Smooth muscle cell (in vitro differentiated cells): ENCODE data around the gene SBF2. TPM values are rescaled to one million over a fixed set of nuclear protein-coding genes. Genes with fewer than 3 reads are reported as not detected.

Source experiments
- DNase-seq: peaks from one replicate; lab custom pipeline; 2025; ENCODE audit not compliant: unreplicated experiment; lab: John Stamatoyannopoulos, UW
- H2AFZ ChIP-seq: fragments of 200-600 bp; sonication (generic); 2 replicates; pipeline ENCODE4 v1.6.0; 2016; ENCODE audit warnings: antibody characterized with exemption, low read depth, mild to moderate bottlenecking
- H3F3A ChIP-seq: fragments of 200-600 bp; sonication (generic); 2 replicates; pipeline ENCODE4 v1.6.0; 2017; ENCODE audit warnings: antibody characterized with exemption, low read depth
- H3K27ac ChIP-seq: fragments of 200-600 bp; sonication (generic); 2 replicates; pipeline ENCODE4 v1.5.1; 2016; ENCODE audit warnings: low read depth, mild to moderate bottlenecking
- H3K27me3 ChIP-seq: fragments of 200-600 bp; sonication (generic); 2 replicates; pipeline ENCODE4 v1.6.1; 2016; ENCODE audit warnings: low read depth, mild to moderate bottlenecking
- H3K36me3 ChIP-seq: fragments of 200-600 bp; sonication (generic); 2 replicates; pipeline ENCODE4 v1.5.1; 2016; ENCODE audit warnings: low read depth
- H3K4me1 ChIP-seq: fragments of 200-600 bp; sonication (generic); 2 replicates; pipeline ENCODE4 v1.5.1; 2016; ENCODE audit warnings: low read depth
- H3K4me2 ChIP-seq: fragments of 200-600 bp; sonication (generic); 2 replicates; pipeline ENCODE4 v1.6.0; 2016; ENCODE audit warnings: mild to moderate bottlenecking
- H3K4me3 ChIP-seq: fragments of 200-600 bp; sonication (generic); 2 replicates; pipeline ENCODE4 v1.5.1; 2016; ENCODE audit warnings: mild to moderate bottlenecking
- H3K79me2 ChIP-seq: fragments of 200-600 bp; sonication (generic); 2 replicates; pipeline ENCODE4 v1.6.0; 2016; ENCODE audit warnings: low read depth, mild to moderate bottlenecking
- H3K9ac ChIP-seq: fragments of 200-600 bp; sonication (generic); 2 replicates; pipeline ENCODE4 v1.6.0; 2016; ENCODE audit warnings: low read depth
- H3K9me3 ChIP-seq: fragments of 200-600 bp; sonication (generic); replicated peaks from 2 replicates; pipeline ENCODE4 v1.5.1; 2016; ENCODE audit warnings: low read depth
- H4K20me1 ChIP-seq: fragments of 200-600 bp; sonication (generic); 2 replicates; pipeline ENCODE4 v1.6.0; 2016; ENCODE audit warnings: low read depth
- WGBS: methylation state at CpG from one replicate; pipeline ENCODE4 v1.1.7; 2016; ENCODE audit warnings: low lambda C conversion rate; 5-methylcytosine and 5-hydroxymethylcytosine counted together
- polyA plus RNA-seq: library from polyadenylated mRNA; unstranded; fragments of >200 nt; fragmentation: Nextera tagmentation; extraction: Ambion mirVana; gene quantifications from 2 replicates; pipeline ENCODE4 v1.2.1, GENCODE V29; 2016
- total RNA-seq: library from RNA; depleted of rRNA; stranded (reverse); fragments of >200 nt; gene quantifications from 2 replicates; pipeline ENCODE4 v1.2.3, GENCODE V29; 2014
- TF ChIP-seq, protein P1 (sequence below): fragments of 200-600 bp; sonication (generic); IDR thresholded peaks from 2 replicates; pipeline ENCODE4 v1.5.1; 2017; ENCODE audit warnings: borderline replicate concordance, mild to moderate bottlenecking, antibody characterized with exemption; ENCODE audit not compliant: insufficient read depth, poor library complexity, severe bottlenecking

SBF2 gene
- total and polyA plus RNA-seq, 2 experiments from 2014 or later, result 19.0 to 80.7 TPM

DNA sequence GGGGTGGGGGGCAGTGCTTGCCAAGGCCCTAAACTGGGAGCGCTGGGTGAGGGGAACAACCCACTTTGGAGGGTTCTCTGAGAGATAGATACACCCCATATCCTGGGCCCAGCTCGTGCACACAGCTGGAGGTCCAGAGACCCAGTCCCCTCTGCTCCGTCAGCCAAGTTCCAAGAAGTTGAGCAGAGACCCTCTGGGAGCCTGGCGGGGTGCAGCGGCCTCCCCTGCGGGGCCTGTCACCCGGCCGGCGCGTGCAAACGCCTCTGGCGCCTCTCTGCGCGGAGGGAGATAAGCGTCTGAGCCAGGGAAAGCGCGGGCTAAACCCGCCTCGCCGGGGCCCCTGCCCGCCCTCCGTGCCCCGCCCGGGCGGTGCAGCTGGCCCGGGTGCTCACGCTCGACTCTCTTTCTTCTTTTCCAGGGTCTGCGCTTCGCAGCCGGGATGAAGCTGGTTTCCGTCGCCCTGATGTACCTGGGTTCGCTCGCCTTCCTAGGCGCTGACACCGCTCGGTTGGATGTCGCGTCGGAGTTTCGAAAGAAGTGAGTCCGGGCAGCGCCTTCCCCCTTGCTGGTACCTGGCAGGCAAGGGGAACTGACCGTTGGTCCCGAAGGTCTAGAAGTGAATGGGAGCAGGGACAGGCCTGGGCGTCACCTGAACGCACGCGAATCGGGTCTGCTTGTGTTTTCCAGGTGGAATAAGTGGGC is 11.4 kb upstream of the SBF2 start:
- DNase-seq, result no peak
- peaks cover 5% of the 10 kb centered on the region for H3K79me2 ChIP-seq
- no peaks in the 10 kb centered on the region for H3K27me3 ChIP-seq
- TF ChIP-seq, protein P1, sequence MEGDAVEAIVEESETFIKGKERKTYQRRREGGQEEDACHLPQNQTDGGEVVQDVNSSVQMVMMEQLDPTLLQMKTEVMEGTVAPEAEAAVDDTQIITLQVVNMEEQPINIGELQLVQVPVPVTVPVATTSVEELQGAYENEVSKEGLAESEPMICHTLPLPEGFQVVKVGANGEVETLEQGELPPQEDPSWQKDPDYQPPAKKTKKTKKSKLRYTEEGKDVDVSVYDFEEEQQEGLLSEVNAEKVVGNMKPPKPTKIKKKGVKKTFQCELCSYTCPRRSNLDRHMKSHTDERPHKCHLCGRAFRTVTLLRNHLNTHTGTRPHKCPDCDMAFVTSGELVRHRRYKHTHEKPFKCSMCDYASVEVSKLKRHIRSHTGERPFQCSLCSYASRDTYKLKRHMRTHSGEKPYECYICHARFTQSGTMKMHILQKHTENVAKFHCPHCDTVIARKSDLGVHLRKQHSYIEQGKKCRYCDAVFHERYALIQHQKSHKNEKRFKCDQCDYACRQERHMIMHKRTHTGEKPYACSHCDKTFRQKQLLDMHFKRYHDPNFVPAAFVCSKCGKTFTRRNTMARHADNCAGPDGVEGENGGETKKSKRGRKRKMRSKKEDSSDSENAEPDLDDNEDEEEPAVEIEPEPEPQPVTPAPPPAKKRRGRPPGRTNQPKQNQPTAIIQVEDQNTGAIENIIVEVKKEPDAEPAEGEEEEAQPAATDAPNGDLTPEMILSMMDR, result no peak
- peaks cover 41% of the 10 kb centered on the region for H3K4me1 ChIP-seq
- H2AFZ ChIP-seq, result no peak overlapping the region
- H4K20me1 ChIP-seq, result peaks cover 22% of the 10 kb centered on the region
- peak overlapping the region; percentile 20 for H3K27ac ChIP-seq
- no peaks in the 10 kb centered on the region for H3K9me3 ChIP-seq
- peak overlapping the region; percentile 90 for H3K4me2 ChIP-seq
- H3K36me3 ChIP-seq, result no peaks in the 10 kb centered on the region
- H3K4me3 ChIP-seq, result peak overlapping the region; percentile 65
- WGBS, result 1% methylated on average over 51 of the region's 51 CpGs
- H3F3A ChIP-seq, result peaks cover 16% of the 10 kb centered on the region
- H3K9ac ChIP-seq, result peak overlapping the region; percentile 60

DNA sequence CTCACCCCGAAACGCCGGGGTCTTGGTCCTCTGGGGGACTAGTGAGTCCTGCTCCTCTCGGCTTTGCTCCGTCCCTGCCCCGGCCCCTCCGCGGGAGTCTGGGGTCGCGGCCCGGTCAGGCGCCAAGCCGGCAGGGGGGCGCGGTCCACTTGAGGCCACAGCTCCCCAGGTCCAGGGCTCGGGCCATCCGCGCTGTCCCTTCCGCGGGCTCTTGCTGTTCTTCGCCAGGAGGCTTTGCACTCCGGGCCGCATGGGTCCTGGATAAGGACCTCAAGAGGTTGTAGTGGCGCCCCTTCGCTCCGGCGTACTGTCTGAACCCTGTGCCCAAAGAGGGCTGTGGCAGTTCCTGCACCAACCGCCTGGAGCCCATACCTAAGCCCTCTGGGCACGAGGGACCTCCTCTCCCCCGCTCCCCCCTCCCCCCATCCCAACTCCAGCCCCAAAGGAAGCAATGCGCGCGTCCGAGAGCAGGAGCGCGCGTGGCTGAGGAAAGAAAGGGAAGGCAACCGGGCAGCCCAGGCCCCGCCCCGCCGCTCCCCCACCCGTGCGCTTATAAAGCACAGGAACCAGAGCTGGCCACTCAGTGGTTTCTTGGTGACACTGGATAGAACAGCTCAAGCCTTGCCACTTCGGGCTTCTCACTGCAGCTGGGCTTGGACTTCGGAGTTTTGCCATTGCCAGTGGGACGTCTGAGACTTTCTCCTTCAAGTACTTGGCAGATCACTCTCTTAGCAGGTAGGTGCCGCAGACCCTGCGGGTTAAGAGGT is 10.7 kb upstream of the SBF2 start, which contains the start of gene ADM:
TSS of gene ADM (plus strand) at position 579 of the 767 bp plus-strand sequence. CDS start 628 bp downstream, outside the sequence.
- peak within 1 kb of the TSS; percentile 85 for H3K9ac ChIP-seq
- peak within 1 kb of the TSS; percentile 65 for H3K4me3 ChIP-seq
- H3K36me3 ChIP-seq, result no peaks in the 10 kb centered on the region
- H2AFZ ChIP-seq, result peak within 1 kb of the TSS; percentile 70
- peak; percentile 72 for DNase-seq
- H3K27ac ChIP-seq, result peak within 1 kb of the TSS; percentile 82
- no peaks in the 10 kb centered on the region for H3K9me3 ChIP-seq
- no peaks in the 10 kb centered on the region for H3K27me3 ChIP-seq
- H4K20me1 ChIP-seq, result peaks cover 22% of the 10 kb centered on the region
- peaks cover 41% of the 10 kb centered on the region for H3K4me1 ChIP-seq
- H3K4me2 ChIP-seq, result peak within 1 kb of the TSS; percentile 90
- TF ChIP-seq, protein P1, result peak; percentile 74
- WGBS, result 2% methylated on average over 47 of the region's 48 CpGs
- peaks cover 16% of the 10 kb centered on the region for H3F3A ChIP-seq
- peaks cover 5% of the 10 kb centered on the region for H3K79me2 ChIP-seq

DNA sequence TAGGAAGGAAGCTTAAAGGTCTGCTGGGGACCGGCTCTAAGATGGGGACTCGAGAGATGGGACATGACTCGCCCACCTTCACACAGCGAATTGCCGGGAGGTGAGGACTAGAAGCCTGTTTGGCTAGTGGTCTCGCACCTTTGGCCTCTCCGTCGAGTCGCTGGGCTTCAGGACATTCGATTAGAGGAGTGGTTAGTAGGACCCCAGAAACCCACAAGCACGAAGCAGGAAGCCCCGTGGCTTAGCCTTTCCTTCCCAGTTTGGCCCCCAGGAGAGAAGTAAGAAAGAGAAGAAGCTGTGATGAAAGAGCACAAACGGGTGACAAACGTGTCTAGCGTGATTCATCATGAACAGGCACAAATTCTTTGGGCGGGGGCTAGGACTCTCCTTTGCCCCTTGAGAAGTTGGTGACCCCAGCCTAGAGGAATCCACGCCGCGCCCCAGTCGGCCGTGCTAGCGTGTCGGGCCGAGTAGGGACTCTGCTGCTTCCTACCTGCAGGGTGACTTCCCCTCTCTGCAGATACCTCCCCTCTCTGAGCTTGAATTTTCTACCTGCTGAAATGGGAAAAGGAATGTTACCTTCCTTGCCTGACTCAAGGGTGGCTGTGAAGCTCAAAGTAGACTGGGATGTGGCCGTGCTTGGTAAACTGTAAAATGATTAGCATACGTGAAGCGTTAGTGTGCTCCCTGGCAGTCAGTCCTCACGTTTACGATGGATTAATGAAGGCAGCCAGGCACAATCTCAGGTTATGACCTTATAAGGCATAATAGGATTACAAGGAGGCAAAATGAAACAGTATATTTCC is 9.7 kb upstream of the SBF2 start:
- H3K9ac ChIP-seq, result peak overlapping the region; percentile 85
- peak overlapping the region; percentile 82 for H3K27ac ChIP-seq
- H2AFZ ChIP-seq, result peak overlapping the region; percentile 70
- DNase-seq, result no peak
- H3K4me1 ChIP-seq, result peaks cover 35% of the 10 kb centered on the region
- peak overlapping the region; percentile 90 for H3K4me2 ChIP-seq
- TF ChIP-seq, protein P1, result no peak
- peak overlapping the region; percentile 65 for H3K4me3 ChIP-seq
- H3K79me2 ChIP-seq, result peaks cover 5% of the 10 kb centered on the region
- H3K27me3 ChIP-seq, result no peaks in the 10 kb centered on the region
- no peaks in the 10 kb centered on the region for H3K9me3 ChIP-seq
- H4K20me1 ChIP-seq, result peaks cover 22% of the 10 kb centered on the region
- WGBS, result under 1% methylated on average over 29 of the region's 29 CpGs
- no peaks in the 10 kb centered on the region for H3K36me3 ChIP-seq
- H3F3A ChIP-seq, result peaks cover 16% of the 10 kb centered on the region
